C4-2B (cell line): ENCODE results near the gene TAOK3.

Source experiments
- ZFX ChIP-seq: fragments of 450-650 bp; IDR thresholded peaks from 2 replicates; pipeline ENCODE4 v1.6.1; 2017
- TF ChIP-seq, protein P1 (sequence below): fragments of 450-650 bp; conservative IDR thresholded peaks from 2 replicates; pipeline ENCODE4 v1.5.1; 2017; ENCODE audit warnings: mild to moderate bottlenecking

DNA sequence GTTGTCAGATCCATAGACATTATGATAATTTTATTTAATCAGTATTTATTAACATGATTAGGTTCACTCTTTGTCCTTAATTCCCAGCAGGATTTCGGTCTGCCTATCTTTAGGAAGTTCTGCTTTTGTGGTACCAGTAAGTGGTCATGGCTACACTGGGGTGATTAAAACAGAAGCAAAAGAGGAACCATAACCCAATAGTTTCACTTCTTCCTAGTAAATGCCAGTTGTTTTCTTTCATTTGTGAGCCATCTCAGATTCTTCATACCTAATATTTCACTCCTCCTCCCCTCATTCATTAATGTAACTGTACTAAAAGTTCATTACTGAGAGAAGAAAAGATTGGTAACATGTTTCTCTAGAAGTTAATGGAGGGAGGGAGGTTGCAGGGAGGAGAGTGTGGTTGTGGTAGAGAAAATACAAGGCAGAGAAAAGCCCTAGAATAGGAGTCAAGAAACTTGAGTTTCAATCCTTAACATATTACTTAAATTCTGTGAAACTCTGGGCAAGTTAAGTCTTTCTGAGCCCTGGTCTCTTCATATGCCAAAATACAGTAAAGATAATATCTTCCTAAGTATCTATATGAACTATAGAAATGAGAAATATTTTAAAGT lies 135.5 kb downstream of the TAOK3 start:
- TF ChIP-seq, protein P1, sequence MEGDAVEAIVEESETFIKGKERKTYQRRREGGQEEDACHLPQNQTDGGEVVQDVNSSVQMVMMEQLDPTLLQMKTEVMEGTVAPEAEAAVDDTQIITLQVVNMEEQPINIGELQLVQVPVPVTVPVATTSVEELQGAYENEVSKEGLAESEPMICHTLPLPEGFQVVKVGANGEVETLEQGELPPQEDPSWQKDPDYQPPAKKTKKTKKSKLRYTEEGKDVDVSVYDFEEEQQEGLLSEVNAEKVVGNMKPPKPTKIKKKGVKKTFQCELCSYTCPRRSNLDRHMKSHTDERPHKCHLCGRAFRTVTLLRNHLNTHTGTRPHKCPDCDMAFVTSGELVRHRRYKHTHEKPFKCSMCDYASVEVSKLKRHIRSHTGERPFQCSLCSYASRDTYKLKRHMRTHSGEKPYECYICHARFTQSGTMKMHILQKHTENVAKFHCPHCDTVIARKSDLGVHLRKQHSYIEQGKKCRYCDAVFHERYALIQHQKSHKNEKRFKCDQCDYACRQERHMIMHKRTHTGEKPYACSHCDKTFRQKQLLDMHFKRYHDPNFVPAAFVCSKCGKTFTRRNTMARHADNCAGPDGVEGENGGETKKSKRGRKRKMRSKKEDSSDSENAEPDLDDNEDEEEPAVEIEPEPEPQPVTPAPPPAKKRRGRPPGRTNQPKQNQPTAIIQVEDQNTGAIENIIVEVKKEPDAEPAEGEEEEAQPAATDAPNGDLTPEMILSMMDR, result no peak
- no peak for TF ChIP-seq ZFX
